Activated CD8-positive, alpha-beta memory T cell treated with anti-CD3 and anti-CD28 coated beads, Interleukin-2, amount 10 ng/mL, durations not matched to agents 7 days and 5 days (primary cell): ENCODE measurements around the gene CHD5. TPM values are rescaled to one million over a fixed set of nuclear protein-coding genes. Genes with fewer than 3 reads are reported as not detected.
A peak's percentile ranks its signal among the peaks of the same experiment; 100 is the strongest.

Source experiments
- ATAC-seq: fragments of 150-1000 bp; cut with Tn5 transposase; one replicate; pipeline ENCODE4 v1.10.0; 2021; ENCODE audit warnings: moderate library complexity
- CTCF ChIA-PET: fragments of 350-600 bp; sonication (Branson Sonifier 250); formaldehyde crosslinking; loops from one replicate; lab custom pipeline; 2021; ENCODE audit warnings: antibody characterized with exemption; lab: Charles Lee
- DNase-seq: peaks from one replicate; pipeline ENCODE4 v3.0.0-alpha.2; 2020
- H3K27ac Mint-ChIP-seq: one replicate; pipeline ENCODE4 v1.8.0; 2021; ENCODE audit warnings: mild to moderate bottlenecking, mixed read lengths
- H3K27me3 Mint-ChIP-seq: one replicate; pipeline ENCODE4 v1.8.0; 2021; ENCODE audit warnings: mixed read lengths
- H3K36me3 Mint-ChIP-seq: one replicate; pipeline ENCODE4 v1.8.0; 2021; ENCODE audit warnings: mild to moderate bottlenecking, mixed read lengths
- H3K4me1 Mint-ChIP-seq: one replicate; pipeline ENCODE4 v1.8.0; 2021; ENCODE audit warnings: mixed read lengths
- H3K4me3 Mint-ChIP-seq: one replicate; pipeline ENCODE4 v1.8.0; 2021; ENCODE audit warnings: mild to moderate bottlenecking, moderate library complexity, mixed read lengths
- H3K9me3 Mint-ChIP-seq: one replicate; pipeline ENCODE4 v1.8.0; 2022; ENCODE audit warnings: low read depth, mixed read lengths
- total RNA-seq, 2 experiments: library from RNA; stranded (reverse); gene quantifications; one replicate each; pipeline ENCODE4 v1.2.3, GENCODE V29; 2021

CHD5 gene
- total RNA-seq, 2 experiments from 2014 or later, result 0.47 to 1.1 TPM

DNA sequence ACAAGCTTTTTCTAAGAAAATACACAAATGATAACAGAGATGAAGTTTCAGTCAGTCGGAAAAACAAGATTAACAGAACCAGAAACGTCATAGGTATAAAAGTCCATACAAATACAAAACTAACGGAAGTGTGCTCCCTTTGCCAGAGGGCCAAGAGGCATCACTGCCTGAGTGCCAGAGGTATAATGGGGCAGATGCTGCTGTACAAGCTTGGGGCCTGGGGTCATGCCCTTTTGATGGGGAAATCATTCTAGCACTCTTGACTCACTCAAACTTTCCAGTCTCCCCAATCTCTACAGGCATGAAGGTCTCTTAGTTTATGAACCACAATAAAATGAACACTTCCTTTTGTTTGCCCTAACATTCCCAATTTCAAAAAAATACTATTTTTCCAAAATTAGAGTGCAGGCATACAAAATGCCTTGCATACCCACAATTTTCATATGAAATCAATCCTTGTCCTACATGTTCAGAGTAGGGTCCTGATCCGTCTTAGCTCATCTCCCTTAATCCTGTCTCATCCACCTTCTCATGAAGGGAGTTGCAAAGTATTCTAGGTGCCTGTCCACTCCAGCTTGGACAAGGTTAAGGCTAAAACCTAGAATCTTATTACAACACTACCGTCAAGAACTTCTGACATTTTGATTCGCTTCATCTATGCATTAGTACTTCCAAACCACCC is 17.8 kb upstream of the CHD5 start:
- peaks cover 41% of the 10 kb centered on the region for H3K4me1 Mint-ChIP-seq
- ATAC-seq (no peak), DNase-seq (no peak)
- peak overlapping the region; percentile 80 for H3K27ac Mint-ChIP-seq
- CTCF ChIA-PET, result interaction anchor here (0.8 to 2.9 kb wide), 5 partner anchors 8 to 240 kb away, joined by 3 to 12 read pairs (median 5); partner anchors contain the start of gene RNF207
- no peaks in the 10 kb centered on the region for H3K27me3 Mint-ChIP-seq
- H3K4me3 Mint-ChIP-seq, result peak overlapping the region; percentile 90
- no peaks in the 10 kb centered on the region for H3K9me3 Mint-ChIP-seq
- H3K36me3 Mint-ChIP-seq, result peaks cover 31% of the 10 kb centered on the region

DNA sequence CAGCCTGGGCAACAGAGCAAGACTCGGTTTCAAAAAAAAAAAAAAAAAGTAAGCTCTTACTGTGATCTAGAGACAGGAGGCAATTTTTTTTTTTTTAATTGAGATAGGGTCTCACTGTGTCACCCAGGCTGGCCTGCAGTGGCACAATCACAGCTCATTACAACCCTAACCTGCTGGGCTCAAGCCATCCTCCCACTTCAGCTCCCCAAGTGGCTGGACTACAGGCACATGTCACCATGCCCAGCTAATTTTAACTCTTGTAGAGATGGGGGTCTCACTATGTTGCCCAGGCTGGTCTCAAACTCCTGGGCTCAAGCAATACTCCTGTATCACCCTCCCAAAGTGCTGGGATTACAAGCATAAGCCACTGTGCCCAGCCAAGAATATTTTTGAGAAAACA is 11.8 kb upstream of the CHD5 start:
- Mint-ChIP-seq H3K9me3 (no peaks in the 10 kb centered on the region), H3K4me1 (peaks cover 24% of the 10 kb centered on the region), H3K36me3 (peaks cover 44% of the 10 kb centered on the region), H3K27ac (no peak overlapping the region), H3K4me3 (no peak overlapping the region), H3K27me3 (no peaks in the 10 kb centered on the region)
- CTCF ChIA-PET, result interaction anchor here (0.7 to 2.4 kb wide), 2 partner anchors 13 to 733 kb away, joined by 3 to 14 read pairs; partner anchors contain the start of gene RNF207
- DNase-seq (no peak), ATAC-seq (no peak)

DNA sequence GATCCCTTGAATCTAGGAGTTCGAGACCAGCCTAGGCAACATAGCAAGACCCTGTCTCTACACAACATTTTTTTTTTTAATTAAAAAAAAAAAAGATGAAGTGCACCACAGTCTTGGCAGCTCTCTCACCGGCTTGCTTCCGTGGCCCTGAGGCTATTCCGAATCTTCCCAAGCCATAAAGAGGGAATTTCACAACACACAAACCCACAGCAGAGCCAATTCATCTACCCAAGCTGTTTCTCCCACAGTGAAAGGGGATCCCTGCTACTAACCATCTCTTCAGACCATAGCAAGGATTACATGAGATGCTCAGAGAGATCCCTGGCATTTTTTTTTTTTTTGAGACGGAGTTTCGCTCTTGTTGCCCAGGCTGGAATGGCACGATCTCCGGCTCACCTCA is 8.3 kb upstream of the CHD5 start:
- H3K27ac Mint-ChIP-seq, result no peak overlapping the region
- H3K36me3 Mint-ChIP-seq, result peaks cover 49% of the 10 kb centered on the region
- no peaks in the 10 kb centered on the region for H3K9me3 Mint-ChIP-seq
- H3K4me3 Mint-ChIP-seq, result no peak overlapping the region
- CTCF ChIA-PET, result interaction anchor here (0.8 kb wide), 1 partner anchor 213 kb away, joined by 3 read pairs; no protein-coding TSS in a partner anchor
- no peaks in the 10 kb centered on the region for H3K27me3 Mint-ChIP-seq
- peaks cover 36% of the 10 kb centered on the region for H3K4me1 Mint-ChIP-seq
- no peak for ATAC-seq
- DNase-seq, result no peak

GRCh38 chr1:6185635-6186382 is 5.7 kb upstream of the CHD5 start:
- ATAC-seq (peak; percentile 47), DNase-seq (peak; percentile 56)
- H3K36me3 Mint-ChIP-seq, result peaks cover 39% of the 10 kb centered on the region
- H3K9me3 Mint-ChIP-seq, result no peaks in the 10 kb centered on the region
- no peak overlapping the region for H3K4me3 Mint-ChIP-seq
- CTCF ChIA-PET, result interaction anchor here (1.0 to 1.7 kb wide), 8 partner anchors 8 to 252 kb away, joined by 3 to 12 read pairs (median 5); no protein-coding TSS in a partner anchor
- peaks cover 15% of the 10 kb centered on the region for H3K27me3 Mint-ChIP-seq
- H3K4me1 Mint-ChIP-seq, result peaks cover 38% of the 10 kb centered on the region
- no peak overlapping the region for H3K27ac Mint-ChIP-seq

- Mint-ChIP-seq H3K9me3 (no peaks in the 10 kb centered on the region), H3K4me3 (no peak overlapping the region), H3K36me3 (peaks cover 37% of the 10 kb centered on the region), H3K4me1 (peaks cover 38% of the 10 kb centered on the region), H3K27ac (no peak overlapping the region), H3K27me3 (peaks cover 18% of the 10 kb centered on the region)
- CTCF ChIA-PET, result interaction anchor here (1.0 to 1.7 kb wide), 9 partner anchors 9 to 253 kb away, joined by 3 to 12 read pairs (median 5); no protein-coding TSS in a partner anchor
- ATAC-seq (no peak), DNase-seq (no peak)
These were observed 5.0 kb upstream of the CHD5 start for GRCh38 chr1:6185151-6185550.

- no peak overlapping the region for H3K27ac Mint-ChIP-seq
- no peak for DNase-seq
- no peak overlapping the region for H3K4me3 Mint-ChIP-seq
- H3K27me3 Mint-ChIP-seq, result peaks cover 18% of the 10 kb centered on the region
- H3K9me3 Mint-ChIP-seq, result no peaks in the 10 kb centered on the region
- ATAC-seq, result no peak
- peaks cover 36% of the 10 kb centered on the region for H3K4me1 Mint-ChIP-seq
- peaks cover 33% of the 10 kb centered on the region for H3K36me3 Mint-ChIP-seq
- CTCF ChIA-PET, result interaction anchor here (1.1 to 1.7 kb wide), 2 partner anchors 14 to 62 kb away, joined by 3 to 12 read pairs; no protein-coding TSS in a partner anchor
These were observed 4.1 kb upstream of the CHD5 start for GRCh38 chr1:6184083-6184783.

DNA sequence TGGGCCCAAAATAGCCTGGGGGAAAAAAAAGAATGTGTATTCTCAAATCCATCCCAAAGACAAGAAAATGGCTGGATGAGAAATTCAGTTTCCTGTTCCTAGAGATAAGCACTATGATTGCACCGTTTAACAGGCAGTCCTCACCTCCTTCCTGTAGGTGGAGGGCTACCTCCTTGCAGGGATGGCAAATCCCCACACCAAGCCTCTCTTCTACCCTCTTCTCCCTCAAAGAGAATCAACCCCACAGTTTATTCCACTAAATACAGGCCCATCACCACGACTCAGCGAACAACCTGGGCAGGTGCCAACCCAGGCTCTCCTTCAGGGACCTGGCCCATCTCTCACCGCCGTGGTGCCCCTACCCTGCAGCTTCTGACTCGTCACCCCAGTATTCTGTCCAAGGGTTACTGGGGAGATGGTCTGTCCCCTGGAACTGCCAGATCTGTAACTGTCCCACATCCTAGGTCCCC is 3.4 kb upstream of the CHD5 start:
- Mint-ChIP-seq H3K27me3 (peaks cover 24% of the 10 kb centered on the region), H3K27ac (no peak overlapping the region), H3K36me3 (peaks cover 28% of the 10 kb centered on the region), H3K4me1 (peaks cover 34% of the 10 kb centered on the region), H3K4me3 (no peak overlapping the region), H3K9me3 (no peaks in the 10 kb centered on the region)
- no peak for ATAC-seq
- DNase-seq, result no peak
- CTCF ChIA-PET, result no interaction called here

DNA sequence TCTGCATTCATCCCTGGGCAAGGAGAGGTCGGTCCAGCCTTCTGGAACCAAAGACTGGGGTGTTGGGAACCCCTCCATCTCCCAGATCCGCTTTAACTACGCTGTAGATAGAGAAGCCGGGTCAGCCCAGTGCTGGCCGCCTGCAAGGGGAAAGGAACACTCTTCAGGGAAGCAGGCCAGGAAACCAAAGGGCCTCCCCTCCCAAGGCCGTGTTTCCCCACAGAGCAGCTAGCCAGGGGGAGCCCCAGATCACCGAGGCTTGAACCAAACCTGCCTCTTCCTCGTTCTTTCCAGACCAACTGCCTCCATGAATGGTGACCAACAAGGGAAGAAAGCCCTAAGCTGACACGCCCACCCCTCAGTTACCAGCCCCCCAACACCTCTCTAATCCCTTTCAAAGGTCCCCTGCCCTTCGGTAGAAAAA is 1.2 kb upstream of the CHD5 start:
- peaks cover 16% of the 10 kb centered on the region for H3K36me3 Mint-ChIP-seq
- peaks cover 39% of the 10 kb centered on the region for H3K27me3 Mint-ChIP-seq
- no peak overlapping the region for H3K4me3 Mint-ChIP-seq
- H3K9me3 Mint-ChIP-seq, result no peaks in the 10 kb centered on the region
- H3K4me1 Mint-ChIP-seq, result peaks cover 27% of the 10 kb centered on the region
- no peak for DNase-seq
- ATAC-seq, result no peak
- CTCF ChIA-PET, result interaction anchor here (1.0 kb wide), 1 partner anchor 9 kb away, joined by 3 read pairs; no protein-coding TSS in a partner anchor
- H3K27ac Mint-ChIP-seq, result no peak overlapping the region

GRCh38 chr1:6180707-6181311 is 688 bp upstream of the CHD5 start:
- H3K27ac Mint-ChIP-seq, result no peak overlapping the region
- no peak overlapping the region for H3K4me3 Mint-ChIP-seq
- peaks cover 23% of the 10 kb centered on the region for H3K4me1 Mint-ChIP-seq
- no peaks in the 10 kb centered on the region for H3K9me3 Mint-ChIP-seq
- CTCF ChIA-PET, result interaction anchor here (1.0 kb wide), 1 partner anchor 9 kb away, joined by 3 read pairs; no protein-coding TSS in a partner anchor
- ATAC-seq (no peak), DNase-seq (no peak)
- H3K36me3 Mint-ChIP-seq, result peaks cover 13% of the 10 kb centered on the region
- H3K27me3 Mint-ChIP-seq, result peaks cover 39% of the 10 kb centered on the region

GRCh38 chr1:6179564-6180175 is 451 bp downstream of the CHD5 start:
- H3K36me3 Mint-ChIP-seq, result peaks cover 6% of the 10 kb centered on the region
- H3K9me3 Mint-ChIP-seq, result no peaks in the 10 kb centered on the region
- no peak for DNase-seq
- ATAC-seq, result no peak
- H3K27me3 Mint-ChIP-seq, result peaks cover 39% of the 10 kb centered on the region
- H3K4me3 Mint-ChIP-seq, result no peak overlapping the region
- H3K27ac Mint-ChIP-seq, result no peak overlapping the region
- CTCF ChIA-PET, result interaction anchor here (0.5 kb wide), 1 partner anchor 95 kb away, joined by 3 read pairs; no protein-coding TSS in a partner anchor
- peaks cover 15% of the 10 kb centered on the region for H3K4me1 Mint-ChIP-seq

DNA sequence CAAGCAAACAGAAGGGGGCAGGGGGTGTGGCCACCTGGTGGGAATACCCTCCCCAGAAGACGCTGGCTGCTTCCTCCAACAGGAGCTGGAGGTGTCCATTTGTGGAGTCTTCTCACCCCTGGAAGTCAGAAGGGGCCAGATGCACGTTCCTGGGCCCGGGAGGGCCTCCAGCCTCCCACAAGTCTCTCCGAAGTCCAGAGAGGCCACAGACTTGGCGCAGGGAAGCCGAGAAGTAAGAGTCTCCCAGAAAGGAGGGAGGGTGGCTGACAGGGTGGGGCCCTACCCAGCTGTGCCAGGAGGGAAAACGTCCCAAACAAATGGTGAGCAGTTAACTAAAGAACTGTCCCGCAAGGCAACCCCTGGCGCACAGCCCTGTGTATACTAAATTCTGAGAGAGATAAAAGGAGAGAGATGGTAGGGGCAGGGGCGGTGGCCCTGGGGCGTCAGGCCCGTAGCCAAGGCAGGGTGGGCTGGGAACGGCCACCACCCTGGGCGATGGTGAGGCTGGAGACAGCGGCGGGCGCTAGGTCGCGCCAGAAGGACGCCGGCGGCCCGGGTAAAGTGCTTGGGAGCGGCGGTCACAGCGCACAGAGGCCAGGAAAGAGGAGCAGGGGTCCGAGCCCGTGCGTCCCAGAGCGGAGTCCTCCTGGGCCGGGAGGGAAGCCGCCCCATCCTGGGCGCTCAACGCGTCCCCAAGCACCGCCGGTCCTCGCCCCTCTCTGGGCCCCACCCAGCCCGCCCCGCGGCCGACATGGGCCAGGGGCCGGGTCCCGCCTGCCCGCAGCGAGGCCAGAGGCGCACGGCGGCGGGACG is 1.2 kb downstream of the CHD5 start:
- Mint-ChIP-seq H3K27ac (no peak overlapping the region), H3K36me3 (no peaks in the 10 kb centered on the region), H3K4me3 (no peak overlapping the region), H3K4me1 (peaks cover 9% of the 10 kb centered on the region), H3K27me3 (peaks cover 39% of the 10 kb centered on the region), H3K9me3 (no peaks in the 10 kb centered on the region)
- ATAC-seq, result no peak
- CTCF ChIA-PET, result interaction anchor here (0.5 kb wide), 1 partner anchor 94 kb away, joined by 3 read pairs; no protein-coding TSS in a partner anchor
- DNase-seq, result no peak
